ENCODE results near the gene STPG3. TPM values are rescaled to one million over a fixed set of nuclear protein-coding genes. Genes with fewer than 3 reads are reported as not detected.

STPG3 gene
- polyA plus RNA-seq, 1 donor (not counting 4 experiments of a cell fraction or from before 2014, with no cell fraction given), result not detected

DNA sequence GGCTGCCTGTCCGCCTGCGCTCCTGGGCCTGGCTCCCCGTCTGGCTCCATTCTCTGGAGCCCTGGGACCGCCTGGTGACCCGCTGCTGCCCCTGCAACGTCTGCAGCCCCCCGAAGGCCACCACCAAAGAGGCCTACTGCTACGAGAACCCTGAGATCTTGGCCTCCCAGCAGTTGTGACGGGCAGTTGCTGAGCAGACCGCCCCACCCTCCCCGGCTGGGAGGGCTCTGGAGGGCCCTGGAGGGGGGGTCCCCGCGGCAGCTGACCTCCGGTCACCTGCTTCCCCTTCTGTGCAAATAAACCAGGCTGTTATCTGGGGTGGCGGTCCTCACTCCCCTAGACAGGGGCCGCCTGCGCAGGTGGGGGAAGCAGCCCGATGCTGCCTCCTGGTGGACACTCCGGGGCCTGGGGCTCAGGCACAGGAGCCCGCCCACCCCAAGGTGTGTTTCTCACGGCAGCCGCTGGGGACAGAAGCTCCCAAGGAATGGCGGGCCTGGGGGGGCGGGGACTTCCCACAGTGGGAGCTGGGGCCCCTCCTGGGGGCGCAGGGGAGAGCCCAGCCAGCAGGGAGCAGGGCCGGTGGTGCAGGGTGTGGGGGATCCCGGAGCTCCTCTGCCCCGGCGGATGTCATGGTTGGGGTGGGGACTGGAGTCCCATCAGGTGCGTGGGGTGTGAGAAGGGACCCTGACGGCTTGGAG, 14.7 kb upstream of the STPG3 start:
- Histone ChIP-seq H2AFZ (ENCODE audit: control insufficient read depth, low read length) (no peak overlapping the region), H4K20me1 (ENCODE audit: control insufficient read depth, extremely low read depth, insufficient read depth, low read length) (no peaks in the 10 kb centered on the region), H3K9me1 (ENCODE audit: control insufficient read depth, extremely low read depth, insufficient read depth, low read length) (no peaks in the 10 kb centered on the region), H3K36me3 (ENCODE audit: control insufficient read depth in 2 of 2, extremely low read depth in 1 of 2, insufficient read depth in 2 of 2, low read length in 2 of 2) (peaks cover 0 to 6% of the 10 kb centered on the region in 2 experiments), H3K9me3 (ENCODE audit: control insufficient read depth, low read depth, low read length) (no peaks in the 10 kb centered on the region), H3K4me3 (ENCODE audit: control insufficient read depth in 2 of 3, extremely low read depth in 1 of 3, insufficient read depth in 2 of 3, low read depth in 1 of 3, low read length in 3 of 3) (no peak overlapping the region), H3K79me2 (ENCODE audit: control insufficient read depth, insufficient read depth, low read length) (peaks cover 9% of the 10 kb centered on the region), H3K4me1 (ENCODE audit: control insufficient read depth, extremely low read depth, insufficient read depth, low read length) (no peaks in the 10 kb centered on the region), H3K4me2 (ENCODE audit: control insufficient read depth, extremely low read depth, insufficient read depth, low read depth, low read length) (no peak overlapping the region), H3K27me3 (ENCODE audit: control insufficient read depth, extremely low read depth, insufficient read depth, low read length) (peaks cover 12% of the 10 kb centered on the region), H3K9ac (ENCODE audit: control insufficient read depth, extremely low read depth, insufficient read depth, low read length) (no peak overlapping the region), H3K27ac (ENCODE audit: control insufficient read depth, insufficient read depth, low read length) (no peak overlapping the region)
- no peak for DNase-seq (ENCODE audit: low read depth, low spot score)
- TF ChIP-seq EZH2 (IDR thresholded peaks at IDR 0.05; ENCODE audit: low read length) (no peak), CTCF (optimal IDR thresholded peaks at IDR 0.05 in 1 of 3, IDR thresholded peaks at IDR 0.05 in 1 of 3, conservative IDR thresholded peaks at IDR 0.05 in 1 of 3; ENCODE audit: extremely low read depth in 1 of 3, insufficient read depth in 2 of 3, low read length in 3 of 3) (peak in 2 of 3 experiments; percentile 83 to 99)
- no peak for FAIRE-seq
- dilution Hi-C loops (cut with MboI; ENCODE audit: extremely low pct_ligation_motif_present, low sequenced_read_pairs), result no loop called here

DNA sequence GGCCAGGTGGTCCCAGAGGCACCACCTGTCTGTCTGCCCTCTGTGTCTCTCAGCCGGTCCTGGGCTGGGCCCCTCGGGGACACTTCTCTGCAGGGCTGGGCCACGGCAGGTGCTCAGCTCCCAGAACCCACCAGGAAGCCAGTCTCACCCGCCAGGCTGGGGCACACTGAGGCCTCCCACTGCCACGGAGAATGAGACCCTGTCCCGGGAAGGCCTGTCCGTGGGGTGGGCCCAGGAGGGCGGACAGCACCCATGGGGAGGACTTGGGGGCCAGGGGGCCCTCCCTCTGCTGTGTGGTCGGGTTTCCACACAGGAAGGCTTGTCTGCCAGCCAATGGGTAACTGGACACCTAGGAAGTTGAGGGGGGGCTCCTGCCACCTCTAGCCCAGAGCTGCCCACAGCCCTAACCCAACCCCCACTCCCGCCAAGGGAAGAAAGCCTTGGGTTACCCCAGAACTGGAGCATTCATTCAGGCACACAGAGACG, 14.1 kb upstream of the STPG3 start:
- Histone ChIP-seq H3K9ac (ENCODE audit: control insufficient read depth, extremely low read depth, insufficient read depth, low read length) (no peak overlapping the region), H3K27me3 (ENCODE audit: control insufficient read depth, extremely low read depth, insufficient read depth, low read length) (peaks cover 12% of the 10 kb centered on the region), H3K27ac (ENCODE audit: control insufficient read depth, insufficient read depth, low read length) (no peak overlapping the region), H4K20me1 (ENCODE audit: control insufficient read depth, extremely low read depth, insufficient read depth, low read length) (peaks cover 4% of the 10 kb centered on the region), H3K79me2 (ENCODE audit: control insufficient read depth, insufficient read depth, low read length) (peaks cover 14% of the 10 kb centered on the region), H3K36me3 (ENCODE audit: control insufficient read depth in 2 of 2, extremely low read depth in 1 of 2, insufficient read depth in 2 of 2, low read length in 2 of 2) (peaks cover 1 to 8% of the 10 kb centered on the region in 2 experiments), H2AFZ (ENCODE audit: control insufficient read depth, low read length) (no peak overlapping the region), H3K9me3 (ENCODE audit: control insufficient read depth, low read depth, low read length) (no peaks in the 10 kb centered on the region), H3K4me1 (ENCODE audit: control insufficient read depth, extremely low read depth, insufficient read depth, low read length) (no peaks in the 10 kb centered on the region), H3K4me2 (ENCODE audit: control insufficient read depth, extremely low read depth, insufficient read depth, low read depth, low read length) (no peak overlapping the region), H3K4me3 (ENCODE audit: control insufficient read depth in 2 of 3, extremely low read depth in 1 of 3, insufficient read depth in 2 of 3, low read depth in 1 of 3, low read length in 3 of 3) (no peak overlapping the region), H3K9me1 (ENCODE audit: control insufficient read depth, extremely low read depth, insufficient read depth, low read length) (no peaks in the 10 kb centered on the region)
- no peak for TF ChIP-seq CTCF (optimal IDR thresholded peaks at IDR 0.05 in 1 of 3, IDR thresholded peaks at IDR 0.05 in 1 of 3, conservative IDR thresholded peaks at IDR 0.05 in 1 of 3; ENCODE audit: extremely low read depth in 1 of 3, insufficient read depth in 2 of 3, low read length in 3 of 3)
- no peak for TF ChIP-seq EZH2 (IDR thresholded peaks at IDR 0.05; ENCODE audit: low read length)
- dilution Hi-C loops (cut with MboI; ENCODE audit: extremely low pct_ligation_motif_present, low sequenced_read_pairs), result no loop called here
- FAIRE-seq (no peak), DNase-seq (ENCODE audit: low read depth, low spot score) (no peak)
